GM21786 (cell line): ENCODE measurements around the gene AGO3.
"Not testable (repeated sequence)": the region's sequence is repeated elsewhere in the genome, so short reads cannot be mapped to it uniquely, and the experiment has no call there.

Source experiments
- ATAC-seq: cut with Tn5 transposase; IDR thresholded peaks from one replicate; pipeline ENCODE4 v1.9.1; 2021; ENCODE audit not compliant: unreplicated experiment

Gene AGO3

GRCh38 chr1:35924838-35925237 lies 6.1 kb upstream of the AGO3 start:
- no peak for ATAC-seq

DNA sequence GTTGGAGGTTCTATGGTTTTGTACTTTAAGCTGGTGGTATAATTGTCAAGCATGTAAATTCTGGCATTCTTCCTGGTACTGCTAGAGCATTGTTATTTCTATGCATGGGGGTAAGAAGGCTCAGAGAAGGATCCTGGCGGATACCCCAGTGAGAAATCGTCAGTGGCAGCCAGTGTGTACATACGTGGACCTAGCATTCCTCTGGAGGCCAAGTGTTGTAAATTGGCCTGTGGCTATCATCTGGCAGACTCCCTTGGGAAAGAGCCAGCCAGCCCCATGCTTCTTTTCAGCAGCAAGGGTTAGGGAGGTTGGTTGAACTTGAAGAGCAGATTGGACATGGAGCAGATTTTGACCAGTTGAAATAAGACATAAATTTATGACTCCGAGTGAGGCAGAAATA lies 5.2 kb upstream of the AGO3 start:
- no peak for ATAC-seq

DNA sequence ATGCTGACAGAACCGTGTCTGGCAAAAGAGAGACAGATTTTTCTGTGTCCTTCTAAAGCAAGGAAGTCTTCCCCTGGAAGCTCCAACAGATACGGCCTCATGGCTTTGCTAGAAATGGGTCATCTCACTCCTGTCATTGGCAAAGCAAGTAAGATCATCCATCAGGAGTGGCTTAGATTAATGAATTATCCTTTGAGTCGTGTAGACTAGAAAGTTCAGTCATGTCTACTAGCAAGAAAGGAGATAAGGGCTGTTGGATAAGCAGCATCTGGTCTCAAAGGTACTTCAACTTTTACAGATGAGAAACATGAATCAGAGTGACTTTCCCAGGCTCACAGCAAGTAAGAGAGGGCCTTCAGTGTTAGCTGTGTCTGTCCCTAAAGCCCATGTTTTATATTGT lies 3.4 kb upstream of the AGO3 start:
- no peak for ATAC-seq

- no peak for ATAC-seq
These were observed 944 bp upstream of the AGO3 start for GRCh38 chr1:35929730-35930592.

DNA sequence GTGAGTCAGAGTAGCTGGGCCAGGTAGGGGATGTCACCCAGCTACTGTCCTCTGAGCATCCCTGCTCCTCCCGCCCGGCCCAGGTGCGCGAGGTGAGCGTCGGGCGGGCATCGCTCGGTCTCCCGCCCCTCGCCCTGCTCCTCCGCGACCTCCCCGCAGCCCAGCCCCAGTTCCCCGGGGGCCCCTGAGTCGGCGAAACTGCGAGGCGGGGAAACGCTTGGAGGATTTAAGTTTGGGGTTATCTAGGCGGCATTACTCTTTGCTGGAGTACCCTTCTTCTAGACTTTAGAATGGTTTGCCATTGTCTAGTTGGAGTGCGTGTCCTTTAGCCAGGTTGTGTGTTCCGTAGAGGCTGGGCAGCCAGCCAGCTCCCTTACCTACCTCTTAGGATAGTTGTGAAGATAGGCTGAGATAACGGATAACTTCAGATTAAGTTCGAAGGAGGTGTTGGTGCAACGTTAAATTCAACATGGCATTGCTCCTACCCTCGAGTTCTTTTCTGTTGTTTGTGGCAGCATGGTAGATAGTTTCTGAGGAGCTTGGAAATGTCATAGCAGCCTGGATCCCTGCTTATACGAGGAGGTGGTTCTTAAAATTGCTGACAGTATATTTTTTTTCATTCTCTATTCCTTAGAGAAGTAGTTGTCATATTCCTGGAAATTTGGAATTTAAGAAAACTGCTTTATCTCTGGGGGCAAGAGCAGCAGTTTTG lies 697 bp downstream of the AGO3 start:
- ATAC-seq: peak; percentile 21

DNA sequence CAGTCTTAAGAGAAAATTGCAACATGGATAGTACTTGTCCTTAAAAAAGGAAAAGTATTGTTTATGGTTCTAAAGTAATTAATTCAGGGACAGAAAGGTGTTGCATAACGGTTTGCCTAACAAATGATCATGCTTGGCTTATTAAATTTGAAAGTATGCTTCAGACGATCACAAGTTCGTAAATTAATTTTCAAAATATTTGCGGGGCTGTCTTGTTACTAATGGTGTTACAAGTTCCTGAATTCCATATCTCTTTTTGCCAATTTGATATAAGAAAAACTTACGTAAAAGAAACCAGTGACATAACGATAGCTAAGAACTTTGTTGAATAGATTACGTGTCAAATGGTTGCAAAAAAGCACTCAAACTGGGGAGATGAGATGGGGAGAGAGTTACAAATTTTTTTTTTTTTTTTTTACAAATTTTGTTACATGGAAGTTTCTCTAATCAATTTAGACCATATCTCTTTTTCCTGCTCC lies 1.3 kb downstream of the AGO3 start:
- ATAC-seq: no peak

DNA sequence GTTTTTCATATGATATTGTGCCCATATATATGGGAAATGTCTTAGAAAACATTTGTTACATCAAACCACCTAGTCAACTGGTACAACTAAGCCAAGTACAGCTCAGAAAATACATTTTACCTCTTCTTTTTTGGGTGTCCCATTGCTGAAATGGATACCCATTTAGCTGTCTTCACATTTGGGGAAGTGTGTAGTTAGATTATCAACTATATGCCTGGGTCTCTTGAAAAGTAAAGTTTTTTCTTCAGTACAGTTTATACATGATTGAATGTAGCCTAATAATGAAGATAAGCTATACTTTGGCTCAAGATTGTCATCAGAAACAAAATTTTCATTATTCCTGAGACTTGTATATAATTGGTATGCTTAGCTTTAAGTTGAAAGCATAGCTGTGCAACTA lies 2.0 kb downstream of the AGO3 start:
- ATAC-seq: no peak

- no peak for ATAC-seq
These were observed 4.8 kb downstream of the AGO3 start for GRCh38 chr1:35935442-35936388.

- no peak for ATAC-seq
These were observed 5.9 kb downstream of the AGO3 start for GRCh38 chr1:35936838-35937237.

GRCh38 chr1:35939484-35939883 lies 8.6 kb downstream of the AGO3 start:
- no peak for ATAC-seq

- ATAC-seq: no peak
These were observed 14.4 kb downstream of the AGO3 start for GRCh38 chr1:35945327-35945726.

DNA sequence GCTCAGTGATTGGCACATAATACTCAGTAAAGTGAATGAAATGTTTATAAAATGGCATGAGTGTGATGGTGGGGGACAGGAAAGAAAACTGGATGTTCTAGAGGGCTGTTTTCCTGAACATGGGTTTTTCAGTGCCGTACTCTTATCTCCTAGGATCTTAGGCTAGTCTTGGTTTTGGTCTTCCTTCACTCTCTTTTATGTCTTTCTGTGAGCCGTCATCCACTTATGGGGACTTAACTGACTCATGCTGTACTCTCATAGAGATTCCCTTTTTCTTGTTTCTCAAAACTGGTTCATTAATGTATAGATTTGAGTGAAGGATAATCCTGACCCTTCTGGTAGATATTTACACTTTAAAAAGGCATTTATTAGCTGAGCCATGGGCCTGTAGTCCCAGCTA lies 16.6 kb downstream of the AGO3 start:
- no peak for ATAC-seq

DNA sequence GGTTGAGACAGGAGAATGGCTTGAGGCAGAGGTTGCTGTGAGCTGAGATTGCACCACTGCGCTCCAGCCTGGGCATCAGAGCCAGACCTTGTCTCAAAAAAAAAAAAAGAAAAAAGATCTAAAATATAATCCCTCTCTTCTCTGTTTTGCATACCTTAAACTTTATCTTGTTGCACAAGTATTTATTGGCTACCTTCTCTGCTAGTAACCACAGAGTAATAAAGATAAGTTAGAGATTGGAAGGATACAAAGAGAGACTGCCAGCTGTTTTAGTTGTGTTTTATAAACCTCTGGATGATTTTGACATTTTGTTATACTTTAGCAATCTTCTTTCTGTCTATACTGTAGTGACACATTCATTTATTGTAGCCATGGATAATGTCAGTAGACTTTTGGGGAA lies 27.7 kb downstream of the AGO3 start:
- ATAC-seq: no peak

DNA sequence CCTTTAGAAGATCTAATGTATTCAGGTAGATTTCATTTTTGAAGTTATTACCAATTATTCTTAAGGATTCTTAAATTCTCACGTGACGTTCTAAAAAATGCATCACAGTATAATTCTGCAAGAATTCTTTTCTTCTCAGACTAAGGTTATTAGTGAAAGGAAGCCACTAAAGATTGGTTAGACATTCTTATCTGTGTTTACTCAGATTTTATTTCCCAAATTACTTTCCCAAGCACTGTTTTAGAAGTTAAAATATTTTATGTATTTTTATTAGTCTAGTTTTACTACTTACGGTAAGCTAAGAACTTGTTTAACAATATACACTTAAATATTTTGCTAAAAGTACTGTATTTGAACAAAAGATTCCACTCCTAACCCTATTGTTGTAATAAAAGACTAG lies 28.4 kb downstream of the AGO3 start:
- ATAC-seq: no peak

DNA sequence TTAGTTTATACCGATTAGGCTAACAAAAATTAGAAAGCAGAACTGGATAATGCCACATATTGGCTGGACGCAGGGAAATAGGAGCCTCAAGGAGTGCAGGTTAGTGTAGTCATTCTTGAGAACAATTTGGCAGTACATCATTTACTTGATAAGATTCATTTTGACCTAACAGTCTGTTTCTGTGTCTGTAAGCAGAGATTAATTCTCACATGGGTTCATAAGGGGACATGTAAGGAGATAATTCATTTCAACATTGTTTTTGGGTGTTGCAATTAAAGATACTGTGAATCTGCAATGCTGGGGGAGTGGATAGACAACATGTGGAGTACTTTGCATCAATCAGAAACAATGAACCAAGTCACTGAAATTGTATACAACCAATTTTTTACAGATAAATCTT lies 32.0 kb downstream of the AGO3 start:
- ATAC-seq: no peak

GRCh38 chr1:35964277-35964676 lies 33.4 kb downstream of the AGO3 start:
- not testable (repeated sequence) for ATAC-seq

GRCh38 chr1:35968396-35968795 lies 37.5 kb downstream of the AGO3 start:
- no peak for ATAC-seq

DNA sequence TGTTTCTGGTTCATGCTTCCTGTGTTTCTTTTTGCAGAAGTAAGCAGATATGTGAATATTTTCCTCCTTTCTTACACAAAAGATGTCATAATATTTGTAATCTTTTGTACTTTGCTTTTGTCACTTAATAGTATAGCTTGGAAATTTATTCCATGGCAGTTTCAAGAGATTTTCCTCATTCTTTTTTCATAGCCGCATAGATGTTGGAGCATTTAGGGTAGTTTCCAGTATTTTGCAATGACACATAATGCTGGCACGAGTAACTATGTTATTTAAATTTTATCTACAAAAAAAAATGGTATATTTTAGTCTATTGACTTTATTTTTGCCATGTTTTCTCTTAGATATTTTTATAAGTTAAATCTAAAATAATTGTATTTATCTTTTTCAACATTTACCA lies 40.7 kb downstream of the AGO3 start:
- ATAC-seq: no peak

GRCh38 chr1:35972631-35973030 lies 41.7 kb downstream of the AGO3 start:
- ATAC-seq: not testable (repeated sequence)

DNA sequence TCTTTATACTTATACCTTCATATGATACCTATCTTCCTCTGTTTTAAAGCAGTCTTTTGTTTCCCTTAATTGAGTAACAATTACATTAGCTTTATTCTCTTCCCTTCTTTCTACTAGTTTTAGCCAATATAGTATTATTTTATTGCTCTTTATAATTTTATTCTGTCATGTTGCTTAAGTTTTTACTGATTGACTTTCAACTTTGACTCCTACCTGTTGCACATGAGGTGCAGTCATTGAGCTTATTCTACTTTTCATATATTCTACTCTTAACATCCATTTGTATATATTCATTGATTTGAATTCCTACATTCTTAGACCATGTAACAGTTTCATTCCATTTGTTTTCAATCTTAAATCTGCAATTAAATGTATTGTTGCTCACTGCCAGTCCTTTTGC lies 49.2 kb downstream of the AGO3 start:
- ATAC-seq: no peak

- no peak for ATAC-seq
These were observed 57.3 kb downstream of the AGO3 start for GRCh38 chr1:35988237-35988636.
